CD14-positive monocyte (primary cell): ENCODE measurements around the gene ZNF101. TPM values are rescaled to one million over a fixed set of nuclear protein-coding genes. Genes with fewer than 3 reads are reported as not detected.
A peak's percentile ranks its signal among the peaks of the same experiment; 100 is the strongest.

ENCODE experiments used
- DNase-seq, 3 donors: peaks; one replicate each; pipeline ENCODE4 v3.0.0-alpha.2; 2011 to 2022
- H2AFZ ChIP-seq: 2 replicates; pipeline ENCODE4 v1.6.0; 2012; ENCODE audit warnings: mild to moderate bottlenecking, low read depth, low read length, inconsistent platforms; ENCODE audit not compliant: insufficient read depth, poor library complexity, severe bottlenecking
- H3K27ac ChIP-seq, 2 donors: 1 replicate in 1 of 2; 2 replicates in 1 of 2; pipeline ENCODE4 v1.5.1; 2012 to 2013; ENCODE audit warnings: low read length in 2 of 2, control low read depth in 1 of 2, inconsistent platforms in 1 of 2, low read depth in 1 of 2, mild to moderate bottlenecking in 1 of 2
- H3K27me3 ChIP-seq, 2 donors: one replicate each; pipeline versions ENCODE4 v1.6.0 to v1.6.1; 2011 to 2013; ENCODE audit warnings: low read length in 2 of 2; ENCODE audit not compliant: control insufficient read depth in 2 of 2, insufficient read depth in 2 of 2
- H3K36me3 ChIP-seq, 2 donors: replicated peaks in 1 of 2; 1 replicate in 1 of 2; 2 replicates in 1 of 2; pipeline versions ENCODE4 v1.5.1 to v1.6.1; 2012 to 2013; ENCODE audit warnings: low read length in 2 of 2, control low read depth in 1 of 2, inconsistent platforms in 1 of 2, mild to moderate bottlenecking in 1 of 2; ENCODE audit not compliant: insufficient read depth in 2 of 2, control insufficient read depth in 1 of 2
- H3K4me1 ChIP-seq, 2 donors: 1 replicate in 1 of 2; 2 replicates in 1 of 2; pipeline versions ENCODE4 v1.5.1 to v1.6.1; 2012 to 2013; ENCODE audit warnings: low read length in 2 of 2, control low read depth in 1 of 2, inconsistent platforms in 1 of 2, mild to moderate bottlenecking in 1 of 2, moderate library complexity in 1 of 2; ENCODE audit not compliant: insufficient read depth in 2 of 2, control insufficient read depth in 1 of 2
- H3K4me2 ChIP-seq: replicated peaks from 2 replicates; pipeline ENCODE3; 2012; ENCODE audit warnings: low read length, moderate library complexity, mild to moderate bottlenecking; ENCODE audit not compliant: poor library complexity, severe bottlenecking; ENCODE audit errors: extremely low read depth
- H3K4me3 ChIP-seq, 3 experiments: fragments of 200-600 bp in 1 of 3; sonication (generic) in 1 of 3; replicated peaks in 1 of 3; 1 replicate in 2 of 3; 2 replicates in 1 of 3; pipeline ENCODE4 v1.5.1; 2011 to 2013; ENCODE audit warnings: low read length in 3 of 3, mild to moderate bottlenecking in 3 of 3, control low read depth in 2 of 3, low read depth in 2 of 3, inconsistent platforms in 1 of 3, moderate library complexity in 1 of 3
- H3K79me2 ChIP-seq: 2 replicates; pipeline ENCODE4 v1.6.0; 2012; ENCODE audit warnings: mild to moderate bottlenecking, control low read depth, inconsistent platforms, low read length, moderate library complexity; ENCODE audit not compliant: insufficient read depth
- H3K9ac ChIP-seq: 2 replicates; pipeline ENCODE4 v1.6.0; 2017; ENCODE audit warnings: low read length, mild to moderate bottlenecking; ENCODE audit not compliant: insufficient read depth, poor library complexity, severe bottlenecking
- H3K9me3 ChIP-seq, 2 donors: replicated peaks in 1 of 2; 1 replicate in 1 of 2; 2 replicates in 1 of 2; pipeline versions ENCODE4 v1.5.1 to v1.6.1; 2012 to 2013; ENCODE audit warnings: low read length in 2 of 2, control low read depth in 1 of 2; ENCODE audit not compliant: control insufficient read depth in 1 of 2, insufficient read depth in 1 of 2
- H4K20me1 ChIP-seq: 2 replicates; pipeline ENCODE4 v1.6.0; 2012; ENCODE audit warnings: mild to moderate bottlenecking, low read length, control low read depth, moderate library complexity; ENCODE audit not compliant: insufficient read depth
- H3K27ac Mint-ChIP-seq, 7 donors: one replicate each; pipeline ENCODE4 v1.8.0; 2020; ENCODE audit warnings: mild to moderate bottlenecking in 7 of 7, mixed read lengths in 7 of 7, moderate library complexity in 6 of 7, inconsistent platforms in 2 of 7
- H3K27me3 Mint-ChIP-seq, 3 donors: one replicate each; pipeline ENCODE4 v1.8.0; 2021 to 2022; ENCODE audit warnings: low read depth in 3 of 3, mild to moderate bottlenecking in 3 of 3, mixed read lengths in 3 of 3, moderate library complexity in 3 of 3, inconsistent platforms in 1 of 3
- H3K36me3 Mint-ChIP-seq, 2 donors: one replicate each; pipeline ENCODE4 v1.8.0; 2020; ENCODE audit warnings: mixed read lengths in 2 of 2, inconsistent platforms in 1 of 2, mild to moderate bottlenecking in 1 of 2
- H3K4me1 Mint-ChIP-seq: one replicate; pipeline ENCODE4 v1.8.0; 2020; ENCODE audit warnings: mild to moderate bottlenecking, mixed read lengths
- H3K4me3 Mint-ChIP-seq, 2 donors: one replicate each; pipeline ENCODE4 v1.8.0; 2020; ENCODE audit warnings: mild to moderate bottlenecking in 2 of 2, mixed read lengths in 2 of 2, moderate library complexity in 1 of 2
- H3K9me3 Mint-ChIP-seq, 7 donors: one replicate each; pipeline ENCODE4 v1.8.0; 2020 to 2022; ENCODE audit warnings: mixed read lengths in 7 of 7, mild to moderate bottlenecking in 6 of 7, moderate library complexity in 6 of 7, inconsistent platforms in 2 of 7
- CTCF ChIP-seq: fragments of 200-600 bp; IDR thresholded peaks from one replicate; pipeline ENCODE4 v1.8.0; 2022; ENCODE audit warnings: antibody characterized with exemption, mild to moderate bottlenecking
- WGBS: methylation state at CpG from one replicate; pipeline ENCODE4 v1.1.5; 2013; ENCODE audit warnings: missing lambda C conversion rate; ENCODE audit not compliant: insufficient coverage; 5-methylcytosine and 5-hydroxymethylcytosine counted together
- intact Hi-C, 2 donors: fragments of 100-400 bp; cut with micrococcal nuclease; formaldehyde crosslinking; loops; one replicate each; pipeline versions ENCODE4 v1.15.0 to v1.15.1; 2023
- polyA plus RNA-seq, 3 donors: library from polyadenylated mRNA; depleted of rRNA in 1 of 3; unstranded in 2 of 3; stranded (reverse) in 1 of 3; fragments of 300-500 nt in 2 of 3; fragments of >200 nt in 1 of 3; fragmentation: Illumina TruSeq in 2 of 3; gene quantifications; 1 replicate in 2 of 3; 2 replicates in 1 of 3; pipeline ENCODE4 v1.2.3, GENCODE V29; 2012 to 2021

ZNF101 gene
- polyA plus RNA-seq, 3 donors: 4.5 to 8.4 (median 5.5) TPM

GRCh38 chr19:19657397-19657783, 11.2 kb upstream of the ZNF101 start:
- Mint-ChIP-seq H3K9me3 (no peaks in the 10 kb centered on the region), H3K36me3 (peaks cover 69 to 84% of the 10 kb centered on the region in 2 donors), H3K27me3 (peaks cover 0 to 10% (median 2%) of the 10 kb centered on the region in 3 donors), H3K4me3 (no peak overlapping the region), H3K27ac (no peak overlapping the region), H3K4me1 (peaks cover 15% of the 10 kb centered on the region)
- H3K4me2 ChIP-seq: no peak overlapping the region
- H4K20me1 ChIP-seq: peaks cover 12% of the 10 kb centered on the region
- no peak overlapping the region for H3K4me3 ChIP-seq
- peaks cover 75 to 77% of the 10 kb centered on the region in 2 donors for H3K36me3 ChIP-seq
- intact Hi-C loops: no loop called here
- H2AFZ ChIP-seq: no peak overlapping the region
- no peaks in the 10 kb centered on the region for H3K27me3 ChIP-seq
- H3K9ac ChIP-seq: no peak overlapping the region
- no peaks in the 10 kb centered on the region for H3K9me3 ChIP-seq
- peaks cover 39% of the 10 kb centered on the region for H3K79me2 ChIP-seq
- no peak overlapping the region for H3K27ac ChIP-seq
- H3K4me1 ChIP-seq: peaks cover 14 to 15% of the 10 kb centered on the region in 2 donors
- TF ChIP-seq CTCF: no peak
- DNase-seq: no peak
- 94% methylated on average over 10 of the region's 10 CpGs for WGBS

GRCh38 chr19:19659646-19660245, 8.9 kb upstream of the ZNF101 start:
- Histone ChIP-seq H3K27me3 (no peaks in the 10 kb centered on the region), H2AFZ (no peak overlapping the region), H3K4me1 (peaks cover 23 to 30% of the 10 kb centered on the region in 2 donors), H3K79me2 (peaks cover 51% of the 10 kb centered on the region), H3K36me3 (peaks cover 51 to 54% of the 10 kb centered on the region in 2 donors), H3K9ac (no peak overlapping the region), H4K20me1 (peaks cover 8% of the 10 kb centered on the region), H3K9me3 (no peaks in the 10 kb centered on the region), H3K4me2 (no peak overlapping the region), H3K4me3 (no peak overlapping the region), H3K27ac (no peak overlapping the region)
- TF ChIP-seq CTCF: no peak
- DNase-seq: peak in 1 of 3 donors; percentile 2
- Mint-ChIP-seq H3K9me3 (peaks cover 0 to 3% (median 0%) of the 10 kb centered on the region in 7 donors), H3K27ac (peak overlapping the region in 3 of 7 donors; percentile 20 to 65 (median 42)), H3K4me1 (peaks cover 22% of the 10 kb centered on the region), H3K4me3 (no peak overlapping the region), H3K27me3 (peaks cover 0 to 2% (median 2%) of the 10 kb centered on the region in 3 donors), H3K36me3 (peaks cover 51 to 60% of the 10 kb centered on the region in 2 donors)
- 93% methylated on average over 15 of the region's 17 CpGs for WGBS
- intact Hi-C loops: loop anchor here in 1 of 2 donors (5.0 to 10.0 kb wide), 2 partner anchors 245 to 1848 kb away; partner anchors contain the start of genes ZNF429 and ZNF93
